Activated gamma-delta T cell treated with anti-CD3 and anti-CD28 coated beads, Interleukin-2, amount 50 U/mL, for 16 hours (primary cell): ENCODE measurements around the gene ATN1.

Source experiments
- DNase-seq: peaks from one replicate; pipeline ENCODE4 v3.0.0-alpha.2; 2020; ENCODE audit warnings: low read depth

ATN1 gene

GRCh38 chr12:6975297-6976032 lies 47.7 kb downstream of the ATN1 start:
- DNase-seq: no peak

GRCh38 chr12:6977653-6978052 lies 49.9 kb downstream of the ATN1 start:
- no peak for DNase-seq

GRCh38 chr12:6978188-6978587 lies 50.4 kb downstream of the ATN1 start:
- no peak for DNase-seq

GRCh38 chr12:6978611-6979011 lies 50.9 kb downstream of the ATN1 start:
- DNase-seq: no peak

GRCh38 chr12:6979021-6979420 lies 51.3 kb downstream of the ATN1 start:
- no peak for DNase-seq

GRCh38 chr12:6979453-6979852 lies 51.7 kb downstream of the ATN1 start:
- no peak for DNase-seq

GRCh38 chr12:6980075-6980474 lies 52.3 kb downstream of the ATN1 start:
- DNase-seq: no peak

- no peak for DNase-seq
Observed at GRCh38 chr12:6980740-6981139, 53.0 kb downstream of the ATN1 start.

GRCh38 chr12:6981152-6982052 lies 53.6 kb downstream of the ATN1 start:
- no peak for DNase-seq

GRCh38 chr12:6982532-6982931 lies 54.8 kb downstream of the ATN1 start:
- no peak for DNase-seq

- no peak for DNase-seq
Observed at GRCh38 chr12:6987956-6988553, 60.3 kb downstream of the ATN1 start.
